H1 (cell line): ENCODE measurements around the gene OR2F1. TPM values are rescaled to one million over a fixed set of nuclear protein-coding genes. Genes with fewer than 3 reads are reported as not detected.

Source experiments
- CTCF ChIA-PET: fragments of 300-600 bp; sonication (Branson Sonifier 250); formaldehyde crosslinking; loops from one replicate; lab custom pipeline; 2021; ENCODE audit not compliant: partially characterized antibody; lab: Charles Lee
- POLR2A ChIA-PET: fragments of 300-600 bp; sonication (Branson Sonifier 250); formaldehyde crosslinking; loops from one replicate; lab custom pipeline; 2021; ENCODE audit warnings: inconsistent platforms; ENCODE audit not compliant: partially characterized antibody; lab: Charles Lee
- DNase-seq, 2 experiments: peaks; one replicate each; pipeline versions ENCODE4 v3.0.0 to v3.0.0-alpha.2; 2010 to 2022; ENCODE audit warnings: low spot score in 2 of 2, low read depth in 1 of 2, mixed read lengths in 1 of 2
- FAIRE-seq: peaks from 2 replicates; lab custom pipeline; 2011; peaks lifted over from hg19 to GRCh38; lab: Jason Lieb, UNC
- H2AFZ ChIP-seq: 2 replicates; pipeline ENCODE4 v1.8.1; 2012; ENCODE audit warnings: low read length, inconsistent platforms
- H2AK5ac ChIP-seq: 2 replicates; pipeline ENCODE4 v1.6.1; 2013; ENCODE audit warnings: low read depth, low read length
- H2BK120ac ChIP-seq: replicated peaks from 2 replicates; pipeline ENCODE3; 2013; ENCODE audit warnings: low read depth, low read length, inconsistent platforms
- H2BK12ac ChIP-seq: 2 replicates; pipeline ENCODE4 v1.6.1; 2013; ENCODE audit warnings: low read depth, low read length
- H2BK15ac ChIP-seq: 2 replicates; pipeline ENCODE4 v1.6.1; 2013; ENCODE audit warnings: low read length
- H2BK20ac ChIP-seq: 2 replicates; pipeline ENCODE4 v1.6.1; 2013; ENCODE audit warnings: low read length
- H2BK5ac ChIP-seq: 2 replicates; pipeline ENCODE4 v1.6.1; 2013; ENCODE audit warnings: low read depth, low read length
- H3K14ac ChIP-seq: 2 replicates; pipeline ENCODE4 v1.6.1; 2013; ENCODE audit warnings: inconsistent platforms; ENCODE audit not compliant: insufficient read length
- H3K18ac ChIP-seq: 2 replicates; pipeline ENCODE4 v1.6.1; 2013; ENCODE audit warnings: low read length; ENCODE audit errors: extremely low read depth
- H3K23ac ChIP-seq: 2 replicates; pipeline ENCODE4 v1.6.1; 2013; ENCODE audit warnings: inconsistent platforms; ENCODE audit not compliant: insufficient read length
- H3K23me2 ChIP-seq: 2 replicates; pipeline ENCODE4 v1.6.1; 2013; ENCODE audit warnings: low read depth, low read length
- H3K27ac ChIP-seq: 2 replicates; pipeline ENCODE4 v1.6.1; 2011; ENCODE audit warnings: low read depth, low read length, inconsistent platforms
- H3K27me3 ChIP-seq, 4 experiments: replicated peaks in 1 of 4; 1 replicate in 1 of 4; 2 replicates in 3 of 4; pipeline versions ENCODE4 v1.6.1 to v1.8.1; 2011 to 2013; ENCODE audit warnings: low read length in 3 of 4, mild to moderate bottlenecking in 3 of 4, inconsistent platforms in 2 of 4, mixed read lengths in 2 of 4, moderate library complexity in 1 of 4; ENCODE audit not compliant: control insufficient read depth in 3 of 4, insufficient read depth in 3 of 4; ENCODE audit errors: extremely low read depth in 1 of 4
- H3K36me3 ChIP-seq, 4 experiments: 2 replicates each; pipeline versions ENCODE4 v1.6.1 to v1.8.1; 2011 to 2013; ENCODE audit warnings: mild to moderate bottlenecking in 4 of 4, low read length in 3 of 4, moderate library complexity in 2 of 4, control low read depth in 1 of 4, inconsistent platforms in 1 of 4; ENCODE audit not compliant: insufficient read depth in 4 of 4, control insufficient read depth in 2 of 4
- H3K4ac ChIP-seq: replicated peaks from 2 replicates; pipeline ENCODE3; 2013; ENCODE audit warnings: low read length, low read depth, mixed read lengths, inconsistent platforms; ENCODE audit not compliant: insufficient read length
- H3K4me1 ChIP-seq, 4 experiments: replicated peaks in 1 of 4; 1 replicate in 1 of 4; 2 replicates in 3 of 4; pipeline versions ENCODE4 v1.6.1 to v1.8.1; 2011 to 2013; ENCODE audit warnings: low read length in 3 of 4, inconsistent platforms in 2 of 4, mixed read lengths in 1 of 4; ENCODE audit not compliant: insufficient read depth in 4 of 4, control insufficient read depth in 3 of 4
- H3K4me2 ChIP-seq, 2 experiments: 2 replicates each; pipeline versions ENCODE4 v1.6.1 to v1.8.1; 2011 to 2013; ENCODE audit warnings: low read depth in 2 of 2, low read length in 2 of 2, control low read depth in 1 of 2, inconsistent platforms in 1 of 2, mild to moderate bottlenecking in 1 of 2; ENCODE audit not compliant: insufficient read depth in 1 of 2
- H3K4me3 ChIP-seq, 4 experiments: fragments of 200-600, 300-600 bp in 1 of 4; sonication (generic), shearing (Covaris generic), sonication (Bioruptor Twin) in 1 of 4; 2 replicates each; pipeline versions ENCODE4 v1.5.1 to v1.8.1; 2011 to 2016; ENCODE audit warnings: low read length in 4 of 4, low read depth in 3 of 4, control low read depth in 2 of 4, inconsistent platforms in 2 of 4, mild to moderate bottlenecking in 2 of 4, mixed read lengths in 1 of 4, moderate library complexity in 1 of 4; ENCODE audit not compliant: insufficient read depth in 2 of 4; ENCODE audit errors: extremely low read depth in 1 of 4
- H3K56ac ChIP-seq: replicated peaks from 2 replicates; pipeline ENCODE3; 2013; ENCODE audit warnings: low read depth, mild to moderate bottlenecking, mixed read lengths, low read length, inconsistent platforms; ENCODE audit not compliant: insufficient read length
- H3K79me1 ChIP-seq: 2 replicates; pipeline ENCODE4 v1.6.1; 2013; ENCODE audit warnings: low read depth, low read length, control low read depth
- H3K79me2 ChIP-seq, 2 experiments: 2 replicates each; pipeline versions ENCODE4 v1.6.1 to v1.8.1; 2012 to 2013; ENCODE audit warnings: low read length in 2 of 2, mild to moderate bottlenecking in 2 of 2, inconsistent platforms in 1 of 2; ENCODE audit not compliant: insufficient read depth in 2 of 2, control insufficient read depth in 1 of 2
- H3K9ac ChIP-seq, 4 experiments: replicated peaks in 1 of 4; 1 replicate in 1 of 4; 2 replicates in 3 of 4; pipeline versions ENCODE4 v1.6.1 to v1.8.1; 2011 to 2013; ENCODE audit warnings: low read depth in 3 of 4, low read length in 3 of 4, control low read depth in 2 of 4, mild to moderate bottlenecking in 2 of 4, moderate library complexity in 2 of 4, inconsistent platforms in 1 of 4; ENCODE audit errors: extremely low read depth in 1 of 4
- H3K9me3 ChIP-seq, 2 experiments: 2 replicates each; pipeline versions ENCODE4 v1.6.1 to v1.8.1; 2012 to 2013; ENCODE audit warnings: mild to moderate bottlenecking in 2 of 2, moderate library complexity in 2 of 2, control low read depth in 1 of 2, inconsistent platforms in 1 of 2, low read depth in 1 of 2, low read length in 1 of 2, mixed read lengths in 1 of 2; ENCODE audit not compliant: insufficient read depth in 2 of 2
- H4K20me1 ChIP-seq, 2 experiments: replicated peaks in 1 of 2; 2 replicates each; pipeline versions ENCODE3 to v1.8.1; 2011 to 2013; ENCODE audit warnings: inconsistent platforms in 2 of 2, low read length in 2 of 2, mild to moderate bottlenecking in 1 of 2; ENCODE audit not compliant: insufficient read depth in 2 of 2, control insufficient read depth in 1 of 2
- H4K5ac ChIP-seq: 2 replicates; pipeline ENCODE4 v1.6.1; 2013; ENCODE audit warnings: low read length, low read depth, mixed read lengths, inconsistent platforms; ENCODE audit not compliant: insufficient read length
- H4K8ac ChIP-seq: 2 replicates; pipeline ENCODE4 v1.8.0; 2013; ENCODE audit warnings: mild to moderate bottlenecking, moderate library complexity, low read length, inconsistent platforms; ENCODE audit not compliant: insufficient read depth; ENCODE audit errors: extremely low read depth
- H4K91ac ChIP-seq: replicated peaks from 2 replicates; pipeline ENCODE3; 2013; ENCODE audit warnings: low read length, mixed read lengths, inconsistent platforms; ENCODE audit not compliant: insufficient read length
- BCL11A ChIP-seq, 2 experiments: IDR thresholded peaks; one replicate each; pipeline ENCODE4 v1.6.1; 2011; ENCODE audit warnings: low read depth in 2 of 2, low read length in 2 of 2, mild to moderate bottlenecking in 2 of 2
- CHD1 ChIP-seq: IDR thresholded peaks from 2 replicates; pipeline ENCODE4 v1.6.1; 2012; ENCODE audit warnings: low read depth, low read length, improper control_type of control experiment
- CTBP2 ChIP-seq: IDR thresholded peaks from 2 replicates; pipeline ENCODE4 v1.7.0; 2011; ENCODE audit warnings: borderline replicate concordance, mild to moderate bottlenecking, moderate library complexity, mixed read lengths, low read length; ENCODE audit not compliant: insufficient read depth, insufficient read length
- EGR1 ChIP-seq: IDR thresholded peaks from 2 replicates; pipeline ENCODE4 v1.6.1; 2011; ENCODE audit warnings: low read depth, low read length, borderline replicate concordance
- FOSL1 ChIP-seq: IDR thresholded peaks from 2 replicates; pipeline ENCODE4 v1.6.1; 2011; ENCODE audit warnings: mild to moderate bottlenecking, low read depth, low read length, moderate library complexity; ENCODE audit not compliant: insufficient read depth
- GABPA ChIP-seq: IDR thresholded peaks from 2 replicates; pipeline ENCODE4 v1.6.1; 2011; ENCODE audit warnings: mild to moderate bottlenecking, low read length, moderate library complexity, borderline replicate concordance; ENCODE audit not compliant: insufficient read depth
- KDM5A ChIP-seq: fragments of 200-600 bp; IDR thresholded peaks from 2 replicates; pipeline ENCODE4 v1.7.1; 2012; ENCODE audit warnings: mild to moderate bottlenecking, low read length, inconsistent platforms, mixed read lengths
- POLR2A ChIP-seq, 2 experiments: IDR thresholded peaks; 1 replicate in 1 of 2; 2 replicates in 1 of 2; pipeline ENCODE4 v1.6.1; 2011; ENCODE audit warnings: low read depth in 2 of 2, low read length in 2 of 2, mild to moderate bottlenecking in 2 of 2; ENCODE audit errors: control extremely low read depth in 1 of 2
- POU5F1 ChIP-seq: IDR thresholded peaks from 2 replicates; pipeline ENCODE4 v1.6.1; 2011; ENCODE audit warnings: low read depth, mild to moderate bottlenecking, low read length, moderate library complexity
- RAD21 ChIP-seq, 2 experiments: IDR thresholded peaks in 1 of 2; conservative IDR thresholded peaks in 1 of 2; 2 replicates each; pipeline ENCODE4 v1.6.1; 2011; ENCODE audit warnings: low read depth in 2 of 2, low read length in 2 of 2, improper control_type of control experiment in 1 of 2, inconsistent platforms in 1 of 2, mild to moderate bottlenecking in 1 of 2, moderate library complexity in 1 of 2
- SRF ChIP-seq: IDR thresholded peaks from 2 replicates; pipeline ENCODE4 v1.6.1; 2011; ENCODE audit warnings: mild to moderate bottlenecking, low read depth, low read length, moderate library complexity
- TAF1 ChIP-seq: IDR thresholded peaks from 2 replicates; pipeline ENCODE4 v1.6.1; 2011; ENCODE audit warnings: mild to moderate bottlenecking, low read depth, low read length
- WGBS, 2 experiments: shearing (Covaris generic) in 1 of 2; methylation state at CpG; one replicate each; pipeline versions ENCODE4 v1.1.6 to v1.1.7; 2013 to 2015; ENCODE audit warnings: low lambda C conversion rate in 2 of 2, mixed read lengths in 2 of 2, inconsistent platforms in 1 of 2, low coverage in 1 of 2, missing lambda C conversion rate in 1 of 2; ENCODE audit not compliant: insufficient replicate concordance in 2 of 2, insufficient coverage in 1 of 2, insufficient read length in 1 of 2; ENCODE audit errors: extremely low coverage in 1 of 2, missing lambda C conversion rate in 1 of 2; 5-methylcytosine and 5-hydroxymethylcytosine counted together
- polyA plus RNA-seq, 7 experiments: library from polyadenylated mRNA; depleted of rRNA in 3 of 7; stranded (reverse) in 5 of 7; unstranded in 2 of 7; fragments of >200 nt in 5 of 7; fragments of 200-250 nt in 2 of 7; gene quantifications; 1 replicate in 5 of 7; 2 replicates in 1 of 7; 4 replicates in 1 of 7; pipeline versions ENCODE4 v1.2.1 to v1.2.3, GENCODE V29; 2011 to 2013; ENCODE audit warnings: missing spikeins in 2 of 7, mixed read lengths in 2 of 7
- total RNA-seq: library from RNA; stranded (reverse); fragmentation: NEBNext Ultra II Directional; extraction: Animal tissue kit (Norgen Biotek cat#: 25700); gene quantifications from 2 replicates; pipeline ENCODE4 v1.2.1, GENCODE V29; 2021

The OR2F1 gene
- total and polyA plus RNA-seq, 2 of the 8 experiments (the other 6 are each of a cell fraction or from before 2014, with no cell fraction given): 0.19 TPM; not detected in 1

- no peak for FAIRE-seq
- Histone ChIP-seq H3K27ac (no peak overlapping the region), H2BK20ac (no peak overlapping the region), H3K18ac (no peak overlapping the region), H3K9ac (no peak overlapping the region), H4K8ac (no peak overlapping the region), H3K14ac (no peak overlapping the region), H3K4me1 (no peaks in the 10 kb centered on the region), H3K4me2 (no peak overlapping the region), H2BK15ac (no peak overlapping the region), H4K20me1 (no peaks in the 10 kb centered on the region), H3K79me1 (no peaks in the 10 kb centered on the region), H2BK12ac (no peak overlapping the region), H3K79me2 (no peaks in the 10 kb centered on the region), H3K4ac (no peak overlapping the region), H2BK120ac (no peak overlapping the region), H3K36me3 (no peaks in the 10 kb centered on the region), H4K91ac (no peak overlapping the region), H2AK5ac (no peak overlapping the region), H3K4me3 (no peak overlapping the region), H4K5ac (no peak overlapping the region), H3K27me3 (no peaks in the 10 kb centered on the region), H2BK5ac (no peak overlapping the region), H2AFZ (0 out of 2 replicates have a peak overlapping the region, but pooled peaks have one; percentile 18), H3K23ac (no peak overlapping the region), H3K9me3 (no peaks in the 10 kb centered on the region), H3K23me2 (no peaks in the 10 kb centered on the region), H3K56ac (no peak overlapping the region)
- POLR2A ChIA-PET: interaction anchor here (0.6 kb wide), 1 partner anchor 1347 kb away, joined by 3 read pairs; no protein-coding TSS in a partner anchor
- CTCF ChIA-PET: interaction anchor here (1.7 kb wide), 1 partner anchor 17 kb away, joined by 5 read pairs; no protein-coding TSS in a partner anchor
- 100% methylated on average over 1 of the region's 1 CpG; no CpG with 5 or more reads in 1 of the 2 experiments for WGBS, 2 experiments
- no peak for DNase-seq
- no peak for TF ChIP-seq GABPA
- no peak for TF ChIP-seq KDM5A
- no peak for TF ChIP-seq TAF1
- TF ChIP-seq SRF: no peak
- no peak for TF ChIP-seq FOSL1
- no peak for TF ChIP-seq RAD21 (IDR thresholded peaks at IDR 0.05 in 1 of 2, conservative IDR thresholded peaks at IDR 0.05 in 1 of 2; ENCODE audit: low read depth in 2 of 2, low read length in 2 of 2)
- TF ChIP-seq EGR1: no peak
- no peak for TF ChIP-seq BCL11A (IDR thresholded peaks at IDR 0.05; ENCODE audit: low read depth in 2 of 2, low read length in 2 of 2)
- no peak for TF ChIP-seq CHD1
- TF ChIP-seq CTBP2: no peak
- no peak for TF ChIP-seq POU5F1
- no peak for TF ChIP-seq POLR2A (IDR thresholded peaks at IDR 0.05; ENCODE audit: control extremely low read depth in 1 of 2, low read depth in 2 of 2, low read length in 2 of 2)
These were observed 25.3 kb upstream of the OR2F1 start for GRCh38 chr7:143929224-143929920.
